HG02588 (cell line): ENCODE measurements around the gene KCTD10.
"Not testable (repeated sequence)": the region's sequence is repeated elsewhere in the genome, so short reads cannot be mapped to it uniquely, and the experiment has no call there.

Experiments used
- ATAC-seq: cut with Tn5 transposase; IDR thresholded peaks from one replicate; pipeline ENCODE4 v1.9.1; 2021; ENCODE audit warnings: mild to moderate bottlenecking, moderate library complexity; ENCODE audit not compliant: unreplicated experiment

Gene KCTD10

GRCh38 chr12:109475121-109475520, 2.0 kb downstream of the KCTD10 start:
- ATAC-seq: no peak

GRCh38 chr12:109473526-109474270, 3.4 kb downstream of the KCTD10 start:
- not testable (repeated sequence) for ATAC-seq

GRCh38 chr12:109473006-109473405, 4.1 kb downstream of the KCTD10 start:
- ATAC-seq: no peak

GRCh38 chr12:109469517-109469916, 7.6 kb downstream of the KCTD10 start:
- ATAC-seq: no peak

- ATAC-seq: no peak
Measured at GRCh38 chr12:109467978-109468676, 9.0 kb downstream of the KCTD10 start.

- no peak for ATAC-seq
Measured at GRCh38 chr12:109466821-109467220, 10.3 kb downstream of the KCTD10 start.

- ATAC-seq: no peak
Measured at GRCh38 chr12:109466305-109466704, 10.8 kb downstream of the KCTD10 start.

GRCh38 chr12:109464642-109465351, 12.3 kb downstream of the KCTD10 start:
- ATAC-seq: no peak

- ATAC-seq: no peak
Measured at GRCh38 chr12:109463756-109464155, 13.3 kb downstream of the KCTD10 start.

- ATAC-seq: no peak
Measured at GRCh38 chr12:109462868-109463692, 14.0 kb downstream of the KCTD10 start.

GRCh38 chr12:109461846-109462756, 15.0 kb downstream of the KCTD10 start:
- ATAC-seq: no peak

- no peak for ATAC-seq
Measured at GRCh38 chr12:109461049-109461845, 15.9 kb downstream of the KCTD10 start.

- no peak for ATAC-seq
Measured at GRCh38 chr12:109460538-109460937, 16.6 kb downstream of the KCTD10 start.

- ATAC-seq: no peak
Measured at GRCh38 chr12:109459247-109459646, 17.9 kb downstream of the KCTD10 start.

GRCh38 chr12:109458771-109459208, 18.3 kb downstream of the KCTD10 start:
- ATAC-seq: no peak

GRCh38 chr12:109458086-109458485, 19.0 kb downstream of the KCTD10 start:
- ATAC-seq: no peak

GRCh38 chr12:109455706-109456105, 21.4 kb downstream of the KCTD10 start:
- ATAC-seq: no peak

- ATAC-seq: no peak
Measured at GRCh38 chr12:109452489-109452888, 24.6 kb downstream of the KCTD10 start.

- ATAC-seq: no peak
Measured at GRCh38 chr12:109451400-109451799, 25.7 kb downstream of the KCTD10 start.
